Posterior vena cava (tissue), 2 donors: ENCODE data around the gene ZNF628. TPM values are rescaled to one million over a fixed set of nuclear protein-coding genes. Genes with fewer than 3 reads are reported as not detected.

Source experiments
- DNase-seq: peaks from one replicate; pipeline ENCODE4 v3.0.0-alpha.2; 2020; ENCODE audit warnings: low spot score
- intact Hi-C, 2 donors: fragments of 100-400 bp; cut with DNase I; formaldehyde crosslinking; loops; one replicate each; pipeline versions ENCODE4 v1.14.1 to v1.14.2; 2022 to 2023
- total RNA-seq, 2 donors: library from RNA; stranded (reverse); fragmentation: NEBNext Ultra II Directional; extraction: Animal tissue kit (Norgen Biotek cat#: 25700); gene quantifications; one replicate each; pipeline ENCODE4 v1.2.1, GENCODE V29; 2021
- donor health status: DM: yes; HTN: yes; CAD: no.
- donor health status: DM: yes; HTN: yes; CAD: no.

The ZNF628 gene
- total RNA-seq, 2 donors from 2014 or later = 5.7 to 7.9 TPM

GRCh38 chr19:55479451-55480230, 3.2 kb downstream of the ZNF628 start:
- no peak for DNase-seq
- intact Hi-C loops = loop anchor here in 1 of 2 donors (5.0 to 10.0 kb wide), 2 partner anchors 557 to 1185 kb away; no protein-coding TSS in a partner anchor

- no peak for DNase-seq
- intact Hi-C loops = loop anchor here in 1 of 2 donors (5.0 kb wide), 1 partner anchor 559 kb away; no protein-coding TSS in a partner anchor
These were observed 4.9 kb downstream of the ZNF628 start for GRCh38 chr19:55481148-55481793.

- intact Hi-C loops = loop anchor here in 1 of 2 donors (5.0 kb wide), 1 partner anchor 559 kb away; no protein-coding TSS in a partner anchor
- no peak for DNase-seq
These were observed 5.4 kb downstream of the ZNF628 start for GRCh38 chr19:55481794-55482155.

GRCh38 chr19:55482156-55482961, 5.9 kb downstream of the ZNF628 start:
- intact Hi-C loops = loop anchor here in 1 of 2 donors (5.0 kb wide), 1 partner anchor 560 kb away; no protein-coding TSS in a partner anchor
- no peak for DNase-seq

- no peak for DNase-seq
- intact Hi-C loops = loop anchor here in 1 of 2 donors (5.0 kb wide), 1 partner anchor 561 kb away; no protein-coding TSS in a partner anchor
These were observed 6.7 kb downstream of the ZNF628 start for GRCh38 chr19:55482967-55483705.

- DNase-seq = no peak
- intact Hi-C loops = loop anchor here in 1 of 2 donors (5.0 kb wide), 1 partner anchor 562 kb away; no protein-coding TSS in a partner anchor
These were observed 7.5 kb downstream of the ZNF628 start for GRCh38 chr19:55483706-55484592.

GRCh38 chr19:55484593-55485438, 8.4 kb downstream of the ZNF628 start, which contains the start of gene NAT14:
Gene NAT14 (plus strand): TSS chr19:55485188. CDS start chr19:55485709, 521 bp downstream.
- no peak for DNase-seq
- intact Hi-C loops = loop anchor here in 1 of 2 donors (5.0 kb wide), 1 partner anchor 563 kb away; no protein-coding TSS in a partner anchor

- DNase-seq = no peak
- intact Hi-C loops = no loop called here
These were observed 9.1 kb downstream of the ZNF628 start for GRCh38 chr19:55485439-55486011.

GRCh38 chr19:55486043-55486970, 9.9 kb downstream of the ZNF628 start:
- no peak for DNase-seq
- intact Hi-C loops = no loop called here

GRCh38 chr19:55486971-55487923, 10.8 kb downstream of the ZNF628 start:
- intact Hi-C loops = no loop called here
- DNase-seq = peak; percentile 93

- intact Hi-C loops = no loop called here
- peak; percentile 88 for DNase-seq
These were observed 11.7 kb downstream of the ZNF628 start, which contains the start of gene SSC5D for GRCh38 chr19:55487924-55488687. Gene SSC5D (plus strand): TSS chr19:55488436. CDS start chr19:55488590, 154 bp downstream.

- intact Hi-C loops = no loop called here
- no peak for DNase-seq
These were observed 12.7 kb downstream of the ZNF628 start for GRCh38 chr19:55488986-55489710.
